ENCODE measurements around the gene SMIM29.

Gene SMIM29

DNA sequence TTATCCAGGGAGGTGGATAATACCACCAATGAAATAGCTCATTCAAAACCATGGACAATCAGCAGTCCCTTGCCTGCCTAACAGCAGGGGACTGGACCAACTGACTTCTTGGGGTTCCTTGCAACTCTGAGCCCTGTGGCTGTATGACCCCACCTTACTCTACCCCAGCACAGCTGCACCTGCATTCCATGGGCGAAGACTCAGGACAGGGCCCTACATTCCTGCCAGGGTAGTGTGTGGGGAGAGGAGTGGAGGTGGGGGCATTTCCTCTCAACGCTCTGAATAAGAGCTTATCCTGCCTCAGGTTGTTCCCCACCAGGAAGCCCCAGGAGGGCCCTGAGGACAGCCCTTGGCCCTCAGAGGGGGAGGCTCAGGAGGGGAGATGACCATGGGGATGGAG is 42.9 kb downstream of the SMIM29 start:
- TF ChIP-seq POLR2AphosphoS5 (IDR thresholded peaks at IDR 0.05; ENCODE audit: low read depth) = no peak
- TF ChIP-seq CTCF (IDR thresholded peaks at IDR 0.05; ENCODE audit: insufficient read depth, low read length) = no peak
- TF ChIP-seq GABPA (IDR thresholded peaks at IDR 0.05; ENCODE audit: low read depth) = no peak
- TF ChIP-seq SPI1 (IDR thresholded peaks at IDR 0.05; ENCODE audit: borderline replicate concordance, low read depth) = no peak
- TF ChIP-seq, protein P1, sequence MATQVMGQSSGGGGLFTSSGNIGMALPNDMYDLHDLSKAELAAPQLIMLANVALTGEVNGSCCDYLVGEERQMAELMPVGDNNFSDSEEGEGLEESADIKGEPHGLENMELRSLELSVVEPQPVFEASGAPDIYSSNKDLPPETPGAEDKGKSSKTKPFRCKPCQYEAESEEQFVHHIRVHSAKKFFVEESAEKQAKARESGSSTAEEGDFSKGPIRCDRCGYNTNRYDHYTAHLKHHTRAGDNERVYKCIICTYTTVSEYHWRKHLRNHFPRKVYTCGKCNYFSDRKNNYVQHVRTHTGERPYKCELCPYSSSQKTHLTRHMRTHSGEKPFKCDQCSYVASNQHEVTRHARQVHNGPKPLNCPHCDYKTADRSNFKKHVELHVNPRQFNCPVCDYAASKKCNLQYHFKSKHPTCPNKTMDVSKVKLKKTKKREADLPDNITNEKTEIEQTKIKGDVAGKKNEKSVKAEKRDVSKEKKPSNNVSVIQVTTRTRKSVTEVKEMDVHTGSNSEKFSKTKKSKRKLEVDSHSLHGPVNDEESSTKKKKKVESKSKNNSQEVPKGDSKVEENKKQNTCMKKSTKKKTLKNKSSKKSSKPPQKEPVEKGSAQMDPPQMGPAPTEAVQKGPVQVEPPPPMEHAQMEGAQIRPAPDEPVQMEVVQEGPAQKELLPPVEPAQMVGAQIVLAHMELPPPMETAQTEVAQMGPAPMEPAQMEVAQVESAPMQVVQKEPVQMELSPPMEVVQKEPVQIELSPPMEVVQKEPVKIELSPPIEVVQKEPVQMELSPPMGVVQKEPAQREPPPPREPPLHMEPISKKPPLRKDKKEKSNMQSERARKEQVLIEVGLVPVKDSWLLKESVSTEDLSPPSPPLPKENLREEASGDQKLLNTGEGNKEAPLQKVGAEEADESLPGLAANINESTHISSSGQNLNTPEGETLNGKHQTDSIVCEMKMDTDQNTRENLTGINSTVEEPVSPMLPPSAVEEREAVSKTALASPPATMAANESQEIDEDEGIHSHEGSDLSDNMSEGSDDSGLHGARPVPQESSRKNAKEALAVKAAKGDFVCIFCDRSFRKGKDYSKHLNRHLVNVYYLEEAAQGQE (IDR thresholded peaks at IDR 0.05; ENCODE audit: insufficient replicate concordance, low read depth) = no peak
- Histone ChIP-seq H3K27ac (replicated peaks) (no peak overlapping the region), H3K4me3 (replicated peaks; ENCODE audit: insufficient read depth, low read length) (no peak overlapping the region), H3K27me3 (ENCODE audit: insufficient read depth, poor library complexity, severe bottlenecking) (no peaks in the 10 kb centered on the region)
- no peak for DNase-seq (ENCODE audit: low read depth in 1 of 2, low spot score in 1 of 2)

GRCh38 chr6:34205466-34205865 is 43.3 kb downstream of the SMIM29 start:
- Histone ChIP-seq H3K4me3 (replicated peaks; ENCODE audit: insufficient read depth, low read length) (no peak overlapping the region), H3K27ac (replicated peaks) (no peak overlapping the region), H3K27me3 (ENCODE audit: insufficient read depth, poor library complexity, severe bottlenecking) (no peaks in the 10 kb centered on the region)
- TF ChIP-seq SPI1 (IDR thresholded peaks at IDR 0.05; ENCODE audit: borderline replicate concordance, low read depth) (no peak), GABPA (IDR thresholded peaks at IDR 0.05; ENCODE audit: low read depth) (no peak), CTCF (IDR thresholded peaks at IDR 0.05; ENCODE audit: insufficient read depth, low read length) (no peak), POLR2AphosphoS5 (IDR thresholded peaks at IDR 0.05; ENCODE audit: low read depth) (no peak)
- TF ChIP-seq, protein P1 (IDR thresholded peaks at IDR 0.05; ENCODE audit: insufficient replicate concordance, low read depth) = no peak
- no peak for DNase-seq (ENCODE audit: low read depth in 1 of 2, low spot score in 1 of 2)

DNA sequence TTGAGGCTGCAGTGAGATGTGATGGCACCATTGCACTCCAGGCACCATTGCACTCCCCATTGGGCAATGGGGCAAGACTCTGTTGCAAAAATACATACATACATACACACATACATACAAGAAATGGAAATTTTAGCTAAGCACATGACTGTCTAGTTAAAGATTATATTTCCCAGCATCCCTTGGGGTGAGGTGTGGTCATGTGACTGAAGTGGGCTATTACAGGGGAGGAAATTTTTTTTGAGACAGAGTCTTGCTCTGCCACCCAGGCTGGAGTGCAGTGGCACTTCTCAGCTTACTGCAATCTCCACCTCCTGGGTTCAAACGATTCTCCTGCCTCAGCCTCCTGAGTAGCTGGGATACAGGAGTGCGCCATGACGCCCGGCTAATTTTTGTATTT is 44.1 kb downstream of the SMIM29 start:
- no peak for DNase-seq (ENCODE audit: low read depth in 1 of 2, low spot score in 1 of 2)
- Histone ChIP-seq H3K27ac (replicated peaks) (no peak overlapping the region), H3K27me3 (ENCODE audit: insufficient read depth, poor library complexity, severe bottlenecking) (no peaks in the 10 kb centered on the region), H3K4me3 (replicated peaks; ENCODE audit: insufficient read depth, low read length) (no peak overlapping the region)
- TF ChIP-seq, protein P1 (IDR thresholded peaks at IDR 0.05; ENCODE audit: insufficient replicate concordance, low read depth) = no peak
- TF ChIP-seq POLR2AphosphoS5 (IDR thresholded peaks at IDR 0.05; ENCODE audit: low read depth) (no peak), GABPA (IDR thresholded peaks at IDR 0.05; ENCODE audit: low read depth) (no peak), SPI1 (IDR thresholded peaks at IDR 0.05; ENCODE audit: borderline replicate concordance, low read depth) (no peak), CTCF (IDR thresholded peaks at IDR 0.05; ENCODE audit: insufficient read depth, low read length) (no peak)

Data from HL-60 (cell line).